ENCODE measurements around the gene FYB1.

Gene FYB1

DNA sequence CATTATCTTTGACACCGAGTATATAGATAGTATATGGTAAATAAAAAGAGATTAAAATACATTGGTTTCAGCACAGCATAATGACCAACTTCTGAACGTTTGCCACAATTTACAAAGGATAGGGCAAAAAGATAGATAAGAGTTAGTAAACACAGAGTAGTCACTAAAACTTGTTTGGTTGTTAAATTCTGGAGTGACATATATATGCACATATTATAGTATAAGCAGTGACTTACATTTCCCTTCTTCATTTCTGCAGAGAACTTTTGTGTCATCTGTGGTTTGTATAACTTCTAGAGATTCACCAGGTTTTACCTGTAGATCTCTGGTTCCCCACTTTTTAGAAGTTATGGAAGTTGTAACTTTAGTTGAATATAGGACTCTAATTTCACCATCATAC is 100.7 kb downstream of the FYB1 start:
- DNase-seq (ENCODE audit: low spot score): no peak

DNA sequence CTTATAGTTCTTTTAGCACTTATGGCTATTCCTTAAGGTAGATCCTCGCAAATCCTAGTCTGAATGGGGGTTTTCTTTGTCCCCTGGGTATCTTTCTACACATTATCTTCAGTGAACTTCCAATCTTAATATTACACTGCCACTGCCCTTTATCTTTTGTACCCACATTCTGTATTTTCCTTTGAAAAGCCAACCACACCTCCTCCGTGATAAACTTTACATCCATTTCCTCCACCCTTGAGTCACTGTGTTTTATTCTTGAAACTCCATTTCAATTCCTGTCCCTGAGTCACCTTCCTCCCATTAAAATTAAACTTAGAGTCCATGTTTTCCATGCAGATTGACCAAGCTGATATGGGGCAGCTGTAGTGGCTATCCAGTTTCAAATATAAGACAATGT is 102.0 kb downstream of the FYB1 start:
- peak; percentile 9 for DNase-seq (ENCODE audit: low spot score)

DNA sequence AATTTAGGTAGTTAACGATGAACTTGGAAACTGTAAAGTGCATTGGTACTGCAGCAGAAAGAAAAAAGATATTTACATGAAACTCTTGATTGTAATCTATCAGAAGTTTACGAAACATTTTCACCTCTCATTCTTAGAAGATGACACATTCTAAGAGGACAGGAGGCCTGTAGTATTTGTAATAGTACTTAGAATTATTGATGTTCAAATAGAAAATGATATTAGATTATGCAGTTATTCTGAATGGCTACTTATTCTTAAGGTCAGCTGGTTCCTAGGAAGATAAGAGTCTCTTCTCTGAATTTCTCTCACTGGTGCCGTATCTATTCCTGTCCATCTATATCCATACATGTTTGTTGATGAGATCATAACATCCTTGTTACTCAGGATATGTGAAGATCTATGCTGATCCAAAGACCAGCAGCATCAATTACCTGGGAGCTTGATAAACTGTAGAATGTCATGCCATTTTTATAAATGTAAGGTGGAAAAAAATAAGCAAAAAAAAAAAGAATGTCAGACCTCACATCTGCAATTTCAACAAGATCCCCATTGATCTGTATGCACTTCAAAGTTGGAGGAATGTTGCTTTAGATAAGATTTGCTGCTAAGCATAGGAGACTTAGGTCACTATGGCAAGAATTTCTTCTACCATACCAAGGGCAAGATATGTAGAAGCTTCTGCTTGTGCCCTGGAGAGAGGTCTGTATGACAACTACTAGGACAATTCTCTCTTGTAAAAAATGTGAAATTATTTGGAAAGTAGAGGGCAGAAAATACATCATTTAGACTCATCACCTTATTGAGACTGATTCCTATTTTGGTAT is 102.8 kb downstream of the FYB1 start:
- no peak for DNase-seq (ENCODE audit: low spot score)

DNA sequence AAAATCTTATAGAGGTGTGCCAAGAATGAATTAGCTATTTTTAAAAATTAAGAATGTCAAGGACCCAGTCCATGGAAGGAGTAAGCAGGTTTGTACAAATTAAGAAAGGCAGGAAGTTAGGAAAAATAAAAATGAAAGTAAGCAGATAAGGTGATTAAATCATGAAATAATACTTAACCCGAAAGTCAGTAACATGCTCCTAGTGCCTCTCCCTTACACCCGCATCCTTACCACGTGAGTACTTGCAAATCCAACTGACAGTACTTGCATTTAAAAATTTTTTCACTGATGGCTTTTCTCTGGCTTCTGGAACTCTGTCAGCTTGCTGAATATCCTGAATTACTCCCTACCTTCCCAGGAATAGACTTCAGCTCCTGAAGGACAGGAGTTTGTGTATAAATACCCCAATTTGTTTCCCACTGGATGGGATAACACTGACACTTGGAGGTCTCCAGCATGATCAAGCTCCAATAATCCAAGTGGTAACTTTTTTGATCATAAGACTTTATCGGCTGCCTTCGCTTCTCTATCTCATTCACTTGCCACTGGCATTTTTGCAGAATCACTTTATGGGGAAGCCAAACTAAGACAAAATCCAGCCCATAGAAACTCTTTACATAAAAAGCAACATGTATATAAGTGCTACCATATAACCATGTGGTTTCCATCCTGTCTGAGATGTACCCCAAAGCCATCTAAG is 103.6 kb downstream of the FYB1 start:
- no peak for DNase-seq (ENCODE audit: low spot score)

DNA sequence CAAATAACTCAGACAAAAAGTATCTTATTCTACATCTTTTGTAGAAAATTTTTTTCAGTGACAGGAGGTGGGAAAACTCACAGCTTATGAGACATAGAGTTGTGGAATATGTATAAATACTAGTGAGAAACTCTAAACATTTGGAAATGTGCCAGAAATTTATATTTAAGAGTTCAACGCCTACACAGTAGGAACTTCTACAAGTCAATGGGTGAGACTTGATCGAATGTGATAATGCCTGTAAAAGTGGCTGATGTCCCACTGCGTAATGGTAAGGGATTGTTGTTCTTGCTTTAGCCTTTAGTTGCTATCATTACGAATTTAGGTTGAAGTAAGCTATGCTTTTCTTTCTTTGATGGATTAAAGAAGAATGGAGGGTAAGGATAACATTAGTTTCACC is 105.2 kb downstream of the FYB1 start:
- DNase-seq (ENCODE audit: low spot score): no peak

DNA sequence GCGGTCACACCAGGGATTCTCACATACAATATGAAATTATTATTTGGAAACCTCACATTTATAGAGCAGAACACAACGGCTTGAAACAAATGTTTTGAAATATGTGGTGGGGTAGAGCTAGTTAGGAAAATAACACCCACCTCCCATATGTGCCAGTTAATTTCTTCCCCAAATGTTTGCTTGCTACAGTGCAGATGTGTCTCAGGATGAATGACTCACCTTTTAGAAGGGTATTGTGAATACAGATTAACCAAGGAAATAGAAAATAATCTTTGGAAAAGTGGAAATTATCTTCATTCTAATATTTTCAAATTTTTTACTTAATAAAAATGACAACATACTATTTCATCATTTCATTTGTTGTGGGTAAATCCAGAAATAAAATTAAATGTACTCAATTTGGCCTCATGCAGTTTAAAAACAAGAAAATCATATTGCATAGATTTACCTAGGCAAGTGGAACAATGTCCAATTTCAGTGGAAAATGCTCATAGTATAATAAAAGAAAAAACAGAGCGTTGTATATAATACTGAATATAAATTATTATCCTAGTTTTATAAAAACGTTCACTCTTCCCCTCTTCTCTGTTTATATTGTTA is 105.9 kb downstream of the FYB1 start:
- no peak for DNase-seq (ENCODE audit: low spot score)

DNA sequence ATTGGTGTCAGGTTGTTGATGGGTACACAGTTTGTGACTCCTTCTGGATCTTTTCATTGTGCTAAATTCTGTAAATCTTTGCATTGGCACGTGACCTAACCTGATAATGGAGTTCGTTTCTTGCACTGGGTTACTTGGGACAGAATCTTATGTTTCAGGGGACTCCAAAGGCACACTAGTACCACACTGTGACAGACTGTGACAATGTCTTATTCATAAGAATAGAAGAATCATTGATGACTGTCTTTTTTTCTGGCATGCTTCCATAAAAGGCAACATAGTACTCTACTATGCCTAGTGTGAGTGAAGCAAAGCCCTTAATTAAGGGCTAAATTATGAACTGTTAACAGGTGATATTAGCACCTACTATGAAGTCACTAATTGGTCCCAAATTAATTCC is 109.8 kb downstream of the FYB1 start:
- DNase-seq (ENCODE audit: low spot score): no peak

DNA sequence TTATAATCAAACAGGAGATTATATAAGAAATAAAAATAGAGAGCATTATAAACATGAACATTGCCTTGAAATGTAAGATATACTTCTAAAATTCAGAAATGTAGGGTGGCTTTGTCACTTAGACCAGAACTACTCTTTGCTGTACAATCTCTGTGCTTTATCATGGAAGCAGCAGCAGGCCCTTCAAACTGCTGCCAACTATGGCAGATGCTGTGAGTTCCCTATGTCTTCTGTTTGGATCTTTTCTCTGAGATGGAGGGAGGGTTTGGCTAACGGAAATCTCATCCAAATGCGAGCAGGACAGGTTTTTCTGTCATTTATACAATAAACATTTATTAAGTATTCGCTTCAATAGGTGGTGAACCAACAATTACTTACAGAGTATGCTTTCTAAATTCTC is 110.4 kb downstream of the FYB1 start:
- no peak for DNase-seq (ENCODE audit: low spot score)

DNA sequence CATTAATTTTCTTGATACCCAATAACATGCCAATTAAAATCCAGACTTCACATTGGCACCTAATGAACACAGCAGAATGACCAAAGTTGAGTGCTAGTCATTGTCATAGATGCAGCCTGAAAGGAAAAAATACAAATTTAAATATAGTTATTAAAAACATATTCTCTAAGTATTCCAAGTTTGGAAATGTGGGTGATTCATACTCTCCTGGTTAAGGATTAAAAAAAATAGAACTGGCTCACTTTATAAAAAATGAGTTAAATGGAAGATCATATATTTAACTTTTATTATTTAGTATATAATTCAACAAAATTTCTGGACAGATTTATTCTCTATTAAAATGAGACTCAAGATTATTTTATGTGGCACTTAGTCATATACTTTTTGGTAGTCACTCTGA is 112.0 kb downstream of the FYB1 start:
- DNase-seq (ENCODE audit: low spot score): peak; percentile 14

DNA sequence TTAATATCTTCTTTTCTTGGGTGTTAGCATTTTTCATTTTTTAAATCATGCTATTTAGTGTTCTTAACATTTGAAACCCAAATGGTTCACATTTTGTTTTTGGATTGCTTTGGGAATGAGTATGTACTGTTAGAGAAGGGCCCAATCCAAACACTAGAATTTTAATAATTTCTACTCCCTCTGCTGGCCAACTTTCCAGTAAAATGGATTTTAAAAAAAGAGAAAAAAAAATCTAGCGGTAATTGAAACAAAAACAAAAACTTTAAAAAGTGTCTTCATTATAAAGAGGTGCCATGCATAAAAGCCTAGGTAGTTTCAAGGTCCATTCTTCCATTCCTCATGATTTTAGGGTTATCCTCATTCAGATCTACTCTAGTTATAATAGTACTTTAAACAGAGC is 113.0 kb downstream of the FYB1 start:
- DNase-seq (ENCODE audit: low spot score): peak; percentile 17

DNA sequence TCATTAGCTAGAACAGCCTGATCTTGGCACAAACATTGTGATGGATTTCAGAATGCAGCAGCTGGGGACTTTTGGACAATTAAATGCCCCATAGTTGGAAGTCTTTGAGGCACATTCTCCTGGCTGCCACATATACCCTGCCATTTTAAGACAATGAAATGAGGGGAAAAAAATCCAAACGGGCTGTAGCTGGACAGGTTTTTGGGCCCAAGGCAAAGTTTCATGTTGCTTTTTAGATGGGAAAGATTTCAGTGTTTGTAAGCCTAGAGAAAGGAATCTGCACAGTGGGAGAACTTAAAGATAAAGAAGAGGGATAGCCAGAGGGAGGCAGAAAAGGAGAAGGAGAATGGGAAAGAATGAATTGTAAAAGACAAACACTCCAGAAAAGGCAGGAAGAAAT is 115.1 kb downstream of the FYB1 start:
- no peak for DNase-seq (ENCODE audit: low spot score)

DNA sequence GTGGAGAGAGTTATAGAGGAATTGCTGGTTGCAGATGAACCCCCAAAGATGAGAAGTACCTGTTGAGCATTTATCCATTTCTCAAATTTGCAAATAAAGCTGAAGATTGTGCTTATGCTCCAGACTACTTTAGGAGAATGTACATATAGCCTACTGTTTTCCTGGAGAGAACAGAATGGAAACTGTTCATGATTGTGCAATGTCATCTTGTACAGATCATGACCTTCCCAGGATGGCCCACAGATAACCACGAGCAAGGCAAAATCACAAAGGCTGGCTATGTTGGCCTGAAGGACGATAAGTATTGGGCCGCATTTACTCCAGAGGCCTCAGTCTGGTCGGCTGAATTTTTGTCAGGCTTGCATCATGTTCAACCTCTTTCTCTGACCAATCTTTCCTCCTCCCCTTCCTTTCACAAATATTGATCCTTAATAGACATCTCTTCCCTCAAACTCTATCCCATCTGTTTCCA is 116.6 kb downstream of the FYB1 start:
- no peak for DNase-seq (ENCODE audit: low spot score)

DNA sequence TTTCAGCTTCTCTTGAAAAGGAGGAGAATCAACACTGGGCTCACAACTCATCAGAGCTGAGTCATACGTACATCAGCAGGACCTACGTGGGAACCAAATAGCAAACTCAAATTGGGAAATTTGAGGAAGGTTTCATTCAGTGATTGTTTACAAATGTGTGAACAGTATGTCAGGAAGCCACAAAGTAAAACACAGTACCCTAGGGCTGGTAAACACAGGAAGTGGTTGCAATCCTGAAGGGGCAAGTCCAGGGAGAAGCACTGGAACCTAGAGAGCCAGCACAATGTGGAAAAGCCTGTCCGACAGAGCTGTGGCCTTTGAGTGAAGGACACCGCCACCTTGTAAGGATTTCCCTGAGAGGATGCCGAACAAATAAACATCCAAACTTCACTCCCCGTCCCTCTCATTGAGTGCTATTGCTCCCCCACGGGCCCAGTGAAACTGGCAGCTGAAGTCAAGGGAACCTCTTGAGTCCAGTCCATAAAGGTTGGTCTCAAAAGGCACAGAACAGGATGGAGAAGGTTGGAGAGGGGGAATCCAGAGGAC is 118.4 kb downstream of the FYB1 start:
- peak; percentile 85 for DNase-seq (ENCODE audit: low spot score)

DNA sequence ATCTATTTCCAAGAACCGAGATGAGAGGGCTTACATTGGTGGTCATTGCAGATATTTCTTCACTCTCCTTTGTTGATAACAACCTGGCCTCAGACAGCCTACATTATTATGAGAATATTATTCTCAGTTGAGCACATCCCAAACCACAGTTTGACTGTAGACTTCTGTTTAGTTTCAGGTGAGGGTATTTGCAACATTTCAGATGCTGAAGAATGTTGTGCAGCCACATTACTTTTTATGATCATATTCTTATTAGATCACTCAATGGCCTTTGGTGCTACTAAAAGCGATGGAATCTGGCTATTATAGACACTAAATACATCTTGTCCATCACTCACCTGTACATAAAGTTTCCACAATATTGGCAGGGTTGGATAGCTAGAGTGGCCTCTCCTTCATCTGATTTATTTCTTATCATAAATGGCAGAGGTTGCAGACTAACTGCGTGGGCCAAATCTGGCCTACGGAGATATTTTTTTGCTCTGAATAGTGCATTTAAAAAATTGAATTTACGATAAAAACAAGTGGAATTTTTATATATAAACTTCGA is 119.0 kb downstream of the FYB1 start:
- DNase-seq (ENCODE audit: low spot score): no peak

DNA sequence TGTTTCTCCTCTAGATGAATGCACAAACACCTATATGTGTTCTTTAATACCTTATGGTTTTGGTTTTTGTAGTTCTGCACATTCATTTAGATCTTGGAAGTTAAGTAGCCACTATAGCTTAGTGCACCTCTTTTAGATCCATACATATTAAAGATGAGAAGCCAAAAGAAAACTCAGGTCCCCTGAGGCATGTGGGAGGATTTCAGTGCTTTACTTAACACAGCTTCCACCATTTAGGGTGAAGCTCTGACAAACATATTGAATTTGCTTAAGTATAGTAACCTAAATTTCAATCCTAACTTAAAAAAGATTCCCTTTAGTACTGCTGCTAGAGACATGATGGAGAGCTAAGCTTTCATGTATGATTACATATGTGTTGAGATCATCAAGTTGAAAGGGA is 119.5 kb downstream of the FYB1 start:
- no peak for DNase-seq (ENCODE audit: low spot score)

DNA sequence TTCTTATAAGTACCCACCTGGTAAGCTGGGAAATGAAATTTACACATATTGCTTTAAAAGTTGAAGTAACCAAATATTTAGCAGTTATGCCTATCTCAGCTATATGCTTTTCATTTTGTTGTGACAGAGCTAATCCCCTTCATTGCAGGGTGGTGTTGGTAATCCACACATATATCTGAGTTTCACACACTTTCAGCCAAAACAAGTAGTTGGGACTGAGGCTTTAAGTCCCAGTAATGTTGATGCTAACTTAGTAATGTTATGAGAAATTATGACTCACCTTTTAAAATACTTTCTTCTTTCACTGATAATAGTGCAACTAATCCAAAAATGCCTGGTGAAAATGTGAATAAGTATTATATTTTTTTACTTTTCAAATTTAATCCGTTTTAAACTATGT is 126.0 kb downstream of the FYB1 start:
- DNase-seq (ENCODE audit: low spot score): peak; percentile 25

DNA sequence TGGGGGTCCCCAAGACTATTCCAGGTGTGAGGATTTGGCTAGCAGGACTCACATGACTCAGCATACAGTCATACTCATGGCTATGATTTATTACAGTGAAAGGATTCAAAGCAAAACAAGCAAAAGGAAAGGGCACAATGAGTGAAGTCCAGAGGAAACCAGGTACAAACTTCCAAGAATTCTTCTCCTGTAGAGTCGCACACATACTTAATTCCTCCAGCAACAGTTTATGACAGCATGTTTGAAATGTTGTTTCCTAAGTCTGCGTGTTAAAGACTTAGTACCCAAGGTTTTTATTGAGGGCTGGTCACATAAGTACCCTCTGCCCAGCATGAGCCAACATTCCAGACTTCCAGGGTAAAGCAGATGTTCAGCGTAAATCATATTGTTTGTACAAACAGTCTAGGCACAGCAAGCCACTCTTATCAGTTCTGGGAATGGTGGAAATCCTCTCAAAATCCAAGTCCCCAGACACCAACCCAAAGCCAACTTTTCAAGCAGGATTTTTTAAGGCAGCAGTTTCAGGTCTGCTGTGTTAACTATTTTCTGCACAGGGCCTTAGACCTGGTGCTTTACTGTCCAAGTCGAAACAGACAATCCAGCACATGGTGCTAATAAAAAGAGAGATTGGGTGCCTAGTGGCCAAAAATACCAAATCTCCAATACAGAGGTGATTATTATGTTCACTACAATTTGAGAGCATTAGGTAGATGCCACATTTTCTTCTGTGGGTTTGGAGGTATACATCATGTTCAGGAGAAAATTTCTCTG is 126.6 kb downstream of the FYB1 start:
- no peak for DNase-seq (ENCODE audit: low spot score)

DNA sequence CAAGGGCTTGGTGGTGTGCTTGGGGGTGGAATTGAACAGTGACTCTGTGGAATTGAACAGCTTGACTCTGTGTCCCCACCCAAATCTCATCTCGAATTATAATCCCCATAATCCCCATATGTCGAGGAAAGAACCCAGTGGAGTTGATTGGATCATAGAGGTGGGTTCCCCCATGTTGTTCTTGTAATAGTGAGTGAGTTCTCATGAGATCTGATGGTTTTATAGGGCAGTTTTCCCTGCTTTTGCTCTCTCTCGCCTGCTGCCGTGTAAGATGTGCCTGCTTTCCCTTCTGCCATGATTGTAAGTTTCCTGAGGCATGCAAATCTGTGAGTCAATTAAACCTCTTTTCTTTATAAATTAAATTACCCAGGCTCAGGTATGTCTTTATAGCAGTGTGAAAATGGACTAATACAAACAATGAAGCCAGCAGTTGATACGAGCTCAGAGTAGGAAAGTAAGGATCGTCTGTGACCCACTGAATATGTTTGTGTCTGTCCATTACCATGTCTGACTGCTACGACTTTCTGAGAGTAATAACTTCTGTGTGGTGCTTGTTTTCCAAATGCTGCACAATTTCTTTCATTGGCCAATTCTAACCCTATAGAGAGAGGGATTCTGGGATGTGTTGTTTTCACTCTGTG is 127.3 kb downstream of the FYB1 start:
- DNase-seq (ENCODE audit: low spot score): no peak

DNA sequence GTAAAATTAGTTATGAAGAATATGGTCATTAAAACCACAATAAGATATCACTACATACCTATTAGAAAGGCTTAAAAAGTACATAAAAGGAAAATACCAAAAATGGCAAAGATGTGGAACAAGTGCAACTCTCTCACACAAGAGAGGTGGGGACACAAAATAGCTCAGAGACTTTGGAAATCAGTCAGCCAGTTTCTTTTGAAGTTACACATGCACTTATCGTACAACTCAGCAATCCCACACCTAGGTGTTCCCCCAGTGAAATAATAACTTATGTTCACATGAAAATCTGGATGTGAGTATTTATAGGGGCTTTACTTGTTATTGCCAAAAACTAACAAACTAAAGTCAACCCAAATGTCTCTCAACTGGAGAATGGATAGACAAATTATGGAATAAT is 135.4 kb downstream of the FYB1 start:
- DNase-seq (ENCODE audit: low spot score): no peak

DNA sequence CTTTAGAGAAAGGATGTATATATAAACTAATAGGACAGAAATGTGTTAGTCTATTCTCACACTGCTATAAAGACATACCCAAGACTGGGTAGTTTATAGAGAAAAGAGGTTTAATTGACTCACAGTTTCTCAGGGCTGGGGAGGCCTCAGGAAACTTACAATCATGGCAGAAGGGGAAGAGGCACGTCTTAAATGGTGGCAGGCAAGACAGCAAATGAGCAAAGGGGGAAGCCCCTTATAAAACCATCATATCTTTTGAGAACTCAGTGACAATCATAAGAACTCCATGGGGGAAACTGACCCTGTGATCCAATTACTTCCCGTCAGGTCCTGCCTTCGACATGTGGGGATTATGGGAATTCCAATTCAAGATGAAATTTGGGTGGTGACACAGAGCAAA is 136.4 kb downstream of the FYB1 start:
- DNase-seq (ENCODE audit: low spot score): no peak

DNA sequence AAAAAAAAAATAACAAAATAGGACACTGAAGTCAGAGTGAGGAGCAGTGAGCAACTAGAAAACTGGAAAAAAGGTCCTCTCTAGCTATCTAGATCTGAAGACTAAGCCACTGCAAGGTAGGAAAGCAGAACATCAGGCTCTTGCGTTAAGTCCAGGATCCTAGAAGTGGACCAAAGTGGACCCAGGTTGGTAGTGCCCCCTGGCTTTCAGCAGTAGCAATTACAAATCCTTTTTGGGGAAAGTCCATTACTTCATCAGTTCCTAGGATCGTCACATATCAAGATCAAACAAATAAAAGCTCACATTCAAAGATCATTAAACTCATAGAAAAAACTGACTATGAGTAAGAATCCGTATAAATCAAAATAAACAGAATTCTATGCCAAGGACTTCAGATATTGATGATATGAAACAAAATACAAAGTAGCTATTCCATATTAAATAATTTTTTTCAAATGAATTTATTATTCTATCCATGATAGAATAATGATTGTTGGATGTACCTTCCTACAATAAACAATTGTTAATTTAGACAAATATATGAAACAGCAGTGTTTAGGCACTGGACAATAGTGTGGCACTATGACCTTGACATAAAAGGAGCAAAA is 138.7 kb downstream of the FYB1 start:
- peak; percentile 79 for DNase-seq (ENCODE audit: low spot score)
